HUDEP-2 (cell line): ENCODE measurements around the gene STARD7.
"Not testable (repeated sequence)": the region's sequence is repeated elsewhere in the genome, so short reads cannot be mapped to it uniquely, and the experiment has no call there.

Experiments
- DNase-seq, 76 experiments: peaks; one replicate each; lab custom pipeline; 2025; ENCODE audit not compliant: unreplicated experiment in 76 of 76; lab: John Stamatoyannopoulos, UW

The STARD7 gene

DNA sequence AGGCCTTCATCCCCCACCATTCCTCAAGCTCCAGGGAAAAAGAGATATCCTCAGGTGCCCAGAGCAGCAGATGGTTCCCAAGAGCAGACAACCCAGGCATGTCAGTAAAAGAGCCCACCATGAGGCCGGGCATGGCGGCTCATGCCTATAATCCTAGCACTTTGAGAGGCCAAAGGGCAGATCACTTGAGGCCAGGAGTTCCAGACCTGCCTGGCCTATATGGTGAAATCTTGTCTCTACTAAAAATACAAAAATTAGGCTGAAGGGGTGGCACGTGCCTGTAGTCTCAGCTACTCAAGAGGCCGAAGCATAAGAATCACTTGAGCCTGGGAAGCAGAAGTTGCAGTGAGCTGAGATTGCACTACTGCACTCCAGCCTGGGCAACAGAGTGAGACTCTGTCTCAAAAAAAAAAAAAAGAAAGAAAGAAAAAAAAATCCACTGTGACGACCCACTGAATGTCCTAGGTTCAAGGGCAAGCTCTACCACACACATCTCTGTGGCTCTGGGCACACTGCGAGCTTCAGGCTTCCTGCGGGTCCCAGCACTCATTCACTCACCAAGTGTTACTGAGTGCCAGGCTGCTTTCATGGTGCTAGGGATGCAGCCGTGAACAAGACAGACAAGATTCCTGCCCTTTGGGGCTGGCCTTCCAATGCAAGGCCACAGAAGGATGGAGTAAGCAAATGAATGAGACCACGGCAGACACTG, 56.9 kb downstream of the STARD7 start:
- DNase-seq, result no peak

DNA sequence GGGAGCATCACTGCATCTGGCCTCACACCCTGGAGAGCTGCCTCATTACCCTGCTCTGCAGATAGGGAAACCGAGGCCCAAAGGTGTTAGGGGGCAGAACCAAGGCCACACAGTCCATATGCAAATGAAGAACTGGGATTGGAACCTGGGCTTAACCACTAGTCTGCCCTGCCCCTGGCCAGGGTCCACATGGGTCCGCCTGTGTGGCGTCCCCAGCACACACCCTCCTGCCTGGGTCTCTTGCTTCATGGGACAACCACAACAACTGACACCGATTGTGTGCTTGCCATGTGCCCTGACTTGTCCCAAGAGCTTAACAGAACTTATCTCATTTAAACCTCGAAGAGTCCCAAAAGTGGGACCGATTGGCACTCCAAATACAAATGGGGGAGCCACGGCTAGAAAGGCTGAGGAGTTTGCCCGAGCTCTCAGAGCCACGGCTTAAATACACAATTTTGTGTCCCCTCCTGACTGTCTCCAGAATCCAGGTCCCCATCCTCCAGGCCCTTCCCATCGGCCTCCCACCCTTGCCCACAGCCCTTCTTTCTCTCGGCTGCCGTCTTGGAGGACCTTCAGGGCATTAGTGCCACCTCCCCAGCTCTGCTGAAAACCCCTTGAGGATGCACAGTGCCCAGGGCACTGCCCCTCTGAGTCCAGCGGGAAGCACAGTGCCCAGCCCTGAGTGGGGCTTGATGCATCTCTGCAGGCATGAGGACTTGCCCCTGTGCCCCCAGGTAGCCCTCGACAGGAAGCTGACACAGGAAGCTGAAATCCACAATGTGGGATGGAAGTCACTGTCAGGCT, 57.6 kb downstream of the STARD7 start:
- no peak for DNase-seq

DNA sequence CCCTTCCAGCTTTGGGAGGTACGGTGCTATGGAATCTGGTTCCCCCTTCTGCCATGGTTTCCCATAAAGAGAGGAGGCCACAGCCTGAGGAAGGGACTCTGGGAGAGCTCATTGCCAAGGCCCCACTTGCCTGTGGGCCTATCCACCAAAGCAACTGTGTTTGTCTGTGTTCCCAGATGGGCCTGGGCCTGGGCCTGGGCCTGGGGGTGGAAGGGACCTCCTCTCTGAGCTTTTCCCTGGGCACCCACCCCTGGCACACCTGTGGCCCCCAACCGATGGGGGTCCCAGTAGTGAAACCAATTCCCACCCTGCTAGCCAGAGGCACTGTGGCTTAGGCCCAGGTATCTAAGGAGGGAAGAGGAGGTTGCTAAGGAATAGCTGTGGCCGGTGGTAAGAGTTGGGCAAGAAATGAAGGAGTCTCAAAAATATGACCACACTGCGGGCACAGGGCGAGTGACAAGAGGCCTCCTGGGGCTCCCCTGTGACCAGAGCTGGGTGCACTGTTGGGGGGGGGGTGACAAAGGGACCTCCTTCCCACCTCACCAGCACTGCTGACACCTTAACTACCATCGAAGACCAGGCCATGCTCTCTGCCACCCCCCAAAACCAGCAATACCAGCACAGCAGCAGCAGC, 58.5 kb downstream of the STARD7 start:
- no peak for DNase-seq

DNA sequence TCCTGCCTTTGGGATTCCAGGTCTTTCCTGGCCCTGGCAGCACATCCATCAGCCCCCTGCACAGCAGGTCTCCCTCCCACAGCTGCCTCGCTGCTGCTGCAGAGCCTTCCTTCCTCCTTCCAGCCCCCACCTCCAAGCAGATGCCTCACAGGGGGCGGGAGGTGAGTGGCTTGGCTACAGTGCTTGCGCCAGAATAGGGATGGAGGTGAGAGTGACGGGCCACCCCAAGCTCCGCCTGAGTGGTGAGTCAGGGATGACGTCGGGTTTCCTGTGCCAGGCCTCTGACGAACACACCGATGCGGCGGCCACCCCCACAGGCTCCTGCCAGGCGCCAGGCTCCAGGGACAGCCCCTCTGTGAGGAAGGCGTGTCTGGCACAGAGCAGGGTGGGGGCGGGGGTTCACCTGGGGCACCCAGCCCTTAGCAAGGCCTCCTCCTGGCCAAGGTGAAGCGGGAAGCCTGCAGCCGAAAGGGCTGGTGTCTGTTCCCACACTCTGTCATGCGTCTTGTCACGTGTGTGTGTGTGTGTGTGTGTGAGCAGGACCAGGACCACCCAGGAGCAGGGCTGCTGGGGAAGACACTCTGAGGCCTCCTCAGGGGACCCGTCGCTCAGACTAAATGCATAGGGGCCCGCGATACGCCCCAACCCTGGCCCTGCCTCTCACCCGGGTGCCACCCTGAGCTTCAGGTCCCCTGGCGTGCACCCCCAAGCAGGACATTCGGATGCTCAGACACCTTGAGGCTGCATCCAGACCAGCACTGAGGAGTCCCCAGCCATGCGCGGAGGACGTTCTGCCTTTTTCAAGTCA, 60.0 kb downstream of the STARD7 start:
- peak in 60 of 76 experiments; percentile 2 to 76 (median 46) for DNase-seq

DNA sequence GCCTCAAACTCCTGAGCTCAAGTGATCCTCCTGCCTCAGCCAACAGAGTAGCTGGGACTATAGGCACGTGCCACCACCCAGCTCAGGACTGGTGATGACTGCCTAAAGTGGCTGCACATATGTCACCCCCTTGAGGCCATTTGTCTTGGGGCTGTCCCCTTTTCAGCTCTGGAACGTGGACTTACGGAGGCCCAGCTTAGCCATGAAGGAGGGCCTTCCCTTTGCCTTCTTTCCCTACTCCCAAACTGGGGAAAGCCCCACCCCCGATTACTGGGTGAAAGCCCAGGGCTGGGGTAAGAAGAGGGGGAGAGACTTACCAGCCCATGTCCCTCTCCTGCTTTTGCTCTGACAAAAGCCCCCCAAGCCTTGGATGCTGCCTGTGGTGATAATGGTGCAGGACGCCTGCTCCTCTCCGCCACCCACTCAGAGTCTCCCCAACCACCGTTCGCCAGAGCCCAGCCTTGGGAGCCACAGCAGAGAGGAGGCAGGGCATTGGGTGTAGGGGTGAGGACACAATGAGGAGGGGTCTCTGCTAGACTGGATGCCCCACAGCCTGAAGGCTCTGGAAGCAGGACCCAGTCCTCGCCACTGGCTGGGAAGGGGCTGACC, 60.9 kb downstream of the STARD7 start:
- peak in 13 of 76 experiments; percentile 8 to 46 (median 20) for DNase-seq

DNA sequence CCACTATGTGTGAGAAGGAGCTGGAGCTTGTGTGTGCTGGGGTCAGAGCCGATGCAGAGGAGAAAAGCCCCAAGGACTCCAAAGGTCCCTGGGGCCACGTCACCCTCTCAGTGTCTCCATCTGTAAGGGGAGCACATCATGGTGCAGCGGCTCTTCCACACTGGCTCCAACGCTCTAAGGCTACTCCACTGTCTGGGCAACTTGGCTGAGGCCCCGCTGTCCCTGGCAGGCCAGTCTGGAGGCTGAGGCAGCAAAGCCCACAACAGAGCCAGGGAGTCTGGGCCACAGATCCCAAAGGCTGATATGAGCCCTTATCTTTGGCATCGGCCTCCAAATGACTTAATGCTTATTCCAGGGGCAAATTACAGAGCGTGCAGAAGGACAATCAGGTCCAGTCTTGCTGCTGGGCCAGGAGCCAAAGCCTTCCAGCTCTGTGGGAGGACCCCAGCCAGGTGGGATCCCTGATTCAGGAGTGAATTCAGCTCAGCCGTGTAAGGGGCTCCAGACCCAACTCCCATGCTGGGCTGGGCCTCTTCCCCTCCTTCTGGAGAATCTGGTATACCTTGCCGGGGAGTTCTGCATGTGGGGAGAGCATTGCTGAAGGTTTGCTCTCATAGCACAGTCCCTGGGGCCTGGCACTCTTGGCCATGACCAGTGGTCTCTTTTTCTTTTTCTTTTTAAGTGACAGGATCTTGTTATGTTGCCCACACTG, 61.6 kb downstream of the STARD7 start:
- DNase-seq, result peak in 3 of 76 experiments; percentile 19 to 40 (median 23)

DNA sequence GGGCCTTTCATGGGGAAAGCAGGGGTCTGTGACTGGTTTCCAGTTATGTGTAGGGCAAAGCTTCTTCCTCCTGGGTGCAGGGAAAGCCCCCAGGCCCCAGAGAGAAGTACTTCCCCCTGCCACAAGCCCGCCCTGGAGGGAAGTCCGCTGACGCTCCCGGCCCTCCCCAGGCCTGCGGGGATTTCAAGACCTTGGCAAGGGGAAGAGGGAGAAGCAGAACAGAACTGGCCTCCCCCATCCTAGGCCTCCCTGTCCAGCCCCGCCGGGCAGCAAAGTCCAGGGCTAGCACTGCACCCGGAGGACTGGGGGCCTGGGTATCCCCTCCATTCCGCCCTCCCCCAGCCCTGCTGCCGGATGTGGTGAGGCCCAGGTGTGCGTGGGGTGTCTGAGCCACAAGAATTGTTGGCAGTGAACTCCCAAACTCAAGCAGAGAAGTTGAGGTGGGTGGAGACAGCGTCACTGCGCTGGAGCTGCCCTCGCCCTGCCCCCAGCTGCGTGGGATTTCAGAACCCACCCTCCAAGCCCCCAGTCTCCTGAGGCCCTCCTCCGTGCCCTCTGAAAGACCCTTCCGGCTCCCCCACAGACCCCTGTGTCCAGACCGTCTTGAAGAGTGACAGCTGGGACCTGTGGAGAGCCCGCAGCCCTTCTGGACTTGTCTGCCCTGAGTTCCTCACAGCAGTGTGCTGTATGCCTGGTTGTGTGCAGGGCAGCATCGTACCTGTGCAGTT, 62.3 kb downstream of the STARD7 start:
- DNase-seq, result peak in 28 of 76 experiments; percentile 13 to 68 (median 28)

DNA sequence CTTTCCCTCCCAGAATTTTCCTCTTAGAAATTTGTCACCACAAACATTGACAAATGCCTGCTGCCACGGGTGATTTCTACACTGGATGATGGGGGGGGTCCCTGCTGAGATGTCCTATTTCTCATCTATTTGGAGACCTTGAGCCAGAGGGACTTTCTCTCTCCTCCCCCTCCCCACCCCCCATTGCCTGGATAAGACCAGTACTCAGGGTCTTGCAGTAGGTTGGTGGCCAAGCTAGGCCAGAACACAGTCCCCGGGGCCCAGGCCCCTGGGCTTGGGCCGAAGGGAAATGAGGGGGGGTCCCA, 62.8 kb downstream of the STARD7 start:
- DNase-seq, result no peak

DNA sequence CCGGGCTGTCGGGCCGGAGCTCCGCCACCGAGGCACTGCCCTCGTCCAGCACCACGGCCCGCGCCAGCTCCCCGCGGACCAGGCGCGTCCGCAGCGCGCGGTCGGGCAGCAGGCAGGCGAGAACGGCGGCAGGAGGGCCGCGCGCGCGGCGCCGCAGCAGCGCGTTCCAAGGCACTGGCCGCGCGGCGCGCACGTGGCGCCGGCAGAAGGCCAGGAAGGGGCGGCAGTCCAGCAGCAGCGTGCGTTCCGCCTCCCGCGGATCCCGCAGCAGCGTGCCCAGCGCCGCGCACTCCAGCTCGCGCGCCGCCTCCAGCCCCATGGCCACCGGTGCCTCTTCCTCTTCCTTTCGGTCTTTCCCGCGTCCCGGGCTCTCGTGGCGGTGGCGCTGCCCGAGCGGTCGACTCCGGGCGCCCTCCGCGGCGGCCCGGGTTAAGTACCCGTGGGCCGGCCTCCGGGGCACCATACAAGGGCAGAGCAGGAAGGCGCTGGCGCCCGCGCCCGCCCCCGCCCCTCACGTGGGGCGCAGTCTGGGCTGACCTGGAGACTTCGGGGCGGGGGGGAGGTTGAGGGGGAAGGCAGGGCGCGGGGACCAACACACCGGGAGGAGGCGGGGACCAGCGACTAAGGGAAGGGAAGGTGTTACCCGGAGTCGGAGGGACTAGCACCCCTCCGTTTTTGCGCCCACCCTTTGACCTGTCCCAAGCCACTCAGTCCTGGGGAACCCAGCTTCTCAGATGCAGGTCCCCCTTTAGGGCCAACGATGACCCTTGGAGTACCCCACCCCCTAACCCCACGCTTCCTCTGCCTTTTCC, 63.4 kb downstream of the STARD7 start, which contains the start of gene DUSP2:
TSS of gene DUSP2 (minus strand) at position 405 of the 812 bp plus-strand sequence. CDS start at position 319, 86 bp downstream.
- peak in 74 of 76 experiments; percentile 9 to 88 (median 75) for DNase-seq

DNA sequence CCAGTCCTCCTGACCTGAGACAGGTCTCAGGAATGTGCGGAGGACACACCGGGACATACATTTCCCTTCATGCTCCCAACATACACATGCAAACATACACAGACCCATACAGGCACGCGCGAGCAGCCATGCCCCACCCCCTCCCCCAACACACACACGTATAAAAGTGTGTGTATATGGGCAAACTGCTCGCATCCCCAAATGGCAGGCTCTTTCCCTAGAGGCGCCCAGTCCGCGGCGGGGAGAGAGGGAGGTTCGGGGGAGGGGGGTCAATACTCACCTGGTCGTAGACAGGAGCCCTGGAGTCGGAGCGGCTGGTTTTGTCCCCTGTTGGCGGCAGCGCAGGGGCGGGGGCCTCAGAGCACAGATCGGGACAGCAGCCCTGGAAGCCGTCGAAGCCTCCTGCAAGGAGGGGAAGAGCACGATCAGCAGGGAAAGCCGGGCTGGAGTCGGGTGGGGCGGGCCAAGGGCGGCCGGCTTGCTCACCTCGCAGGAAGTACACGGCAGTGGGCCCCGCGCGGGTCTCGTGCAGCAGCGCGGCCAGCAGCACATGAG, 64.1 kb downstream of the STARD7 start:
- DNase-seq, result peak in 15 of 76 experiments; percentile 10 to 54 (median 38)

DNA sequence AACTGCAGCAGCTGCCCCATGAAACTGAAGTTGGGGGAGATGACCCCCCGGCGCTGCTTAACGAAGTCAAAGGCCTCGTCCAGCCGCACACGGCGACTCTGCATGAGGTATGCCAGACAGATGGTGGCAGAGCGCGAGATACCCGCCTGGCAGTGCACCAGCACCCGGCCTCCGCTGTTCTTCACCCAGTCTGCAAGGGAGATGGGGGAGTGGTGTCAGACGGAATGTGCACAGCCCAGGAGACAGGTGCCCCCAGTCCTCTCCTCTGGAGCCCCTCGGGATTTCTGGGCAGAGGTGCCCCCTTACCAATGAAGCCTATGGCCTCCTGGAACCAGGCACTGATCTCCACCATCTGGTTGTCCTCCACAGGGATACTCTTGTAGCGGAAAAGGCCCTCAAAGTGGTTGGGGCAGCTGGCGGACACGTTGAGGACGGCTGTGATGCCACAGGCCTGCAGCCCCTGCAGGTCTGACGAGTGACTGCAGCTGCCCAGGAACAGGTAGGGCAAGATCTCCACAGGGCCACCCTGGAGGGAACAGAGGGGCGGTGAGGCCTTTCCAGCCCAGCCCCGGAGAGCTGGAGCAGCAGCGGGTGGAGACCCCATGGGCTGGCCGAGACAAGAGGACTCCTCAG, 64.7 kb downstream of the STARD7 start:
- peak in 22 of 76 experiments; percentile 11 to 54 (median 24) for DNase-seq

DNA sequence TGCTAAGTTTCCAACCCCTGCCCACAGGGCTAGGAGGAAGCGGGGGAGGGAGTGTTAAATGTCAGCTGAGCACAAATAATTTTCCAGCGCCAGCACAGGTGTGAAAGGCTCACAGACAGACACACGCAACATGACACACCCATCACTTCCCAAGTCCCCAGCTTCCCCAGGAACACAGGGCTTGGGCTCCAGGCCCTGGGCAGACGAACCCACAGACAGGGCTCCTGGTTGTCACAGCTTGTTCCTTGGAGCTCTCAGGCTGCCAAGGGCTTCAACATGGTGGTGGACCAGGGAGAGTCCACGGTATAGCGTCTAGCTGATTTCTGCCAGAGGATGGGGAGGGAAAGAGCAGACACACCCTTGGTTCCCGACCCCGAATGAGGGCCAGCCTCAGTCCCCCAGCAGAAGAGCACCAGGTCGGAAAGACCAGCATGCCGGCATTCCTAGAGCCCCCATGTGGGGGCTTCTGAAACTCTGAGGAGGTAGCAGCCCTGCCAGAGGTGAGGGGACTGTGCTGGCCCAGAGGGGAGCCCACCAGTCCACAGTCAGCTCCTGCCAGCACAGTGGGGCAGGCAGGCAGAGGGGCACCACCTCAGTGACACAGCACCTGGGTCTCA, 65.3 kb downstream of the STARD7 start:
- DNase-seq, result no peak

DNA sequence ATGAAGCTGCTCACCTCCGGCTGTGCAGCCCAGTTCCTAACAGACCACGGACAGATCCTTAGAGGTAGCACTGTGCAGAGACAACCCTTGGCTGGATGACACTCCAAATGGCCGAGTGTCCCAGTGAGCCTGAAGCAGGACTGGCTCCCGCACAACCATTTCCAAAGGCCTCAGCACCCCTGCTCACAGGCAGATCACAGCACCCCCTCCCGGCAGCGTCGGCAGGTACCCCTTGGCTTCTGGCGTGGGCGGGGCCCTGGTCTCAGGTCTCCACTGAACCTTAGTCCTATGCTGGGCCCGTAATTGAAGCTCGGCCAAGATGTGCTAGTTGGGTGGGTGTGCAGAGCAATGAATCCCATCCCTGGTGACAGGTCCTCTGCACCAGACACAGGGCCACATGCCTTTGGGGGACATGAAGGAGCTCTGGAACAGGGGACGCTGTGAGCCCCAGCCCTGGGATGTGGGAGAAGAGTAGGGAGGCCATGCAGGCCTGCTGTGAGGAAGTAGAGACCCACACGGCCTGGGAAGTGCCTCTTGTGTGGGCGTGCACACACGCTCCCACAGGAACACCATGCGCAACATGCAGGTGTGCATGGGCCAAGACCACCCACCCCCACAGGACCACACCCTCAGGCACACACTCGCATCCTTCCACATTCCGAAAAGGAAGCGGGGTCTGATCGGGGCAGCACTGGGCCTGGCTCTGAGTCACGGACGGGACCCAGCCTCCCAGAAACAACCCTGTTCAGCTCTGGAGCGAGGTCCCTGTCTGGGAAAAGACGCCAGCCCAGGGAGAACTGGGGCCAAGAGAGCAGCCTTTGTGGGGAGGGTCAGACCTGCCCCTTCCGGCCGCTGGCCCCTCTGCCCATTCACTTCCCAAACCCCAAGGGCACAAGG, 66.2 kb downstream of the STARD7 start:
- peak in 7 of 76 experiments; percentile 19 to 58 (median 34) for DNase-seq

DNA sequence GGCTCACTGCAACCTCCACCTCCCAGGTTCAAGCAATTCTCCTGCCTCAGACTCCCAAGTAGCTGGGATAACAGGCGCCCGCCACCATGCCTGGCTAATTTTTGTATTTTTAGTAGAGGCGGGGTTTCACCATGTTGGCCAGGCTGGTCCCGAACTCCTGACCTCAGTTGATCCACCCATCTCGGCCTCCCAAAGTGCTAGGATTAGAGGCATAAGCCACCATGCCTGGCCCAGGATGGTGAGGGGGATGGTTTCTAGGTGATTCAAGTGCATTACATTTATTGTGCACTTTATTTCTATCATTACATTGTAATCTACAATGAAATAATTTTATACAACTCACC, 67.0 kb downstream of the STARD7 start:
- DNase-seq, result not testable (repeated sequence)

DNA sequence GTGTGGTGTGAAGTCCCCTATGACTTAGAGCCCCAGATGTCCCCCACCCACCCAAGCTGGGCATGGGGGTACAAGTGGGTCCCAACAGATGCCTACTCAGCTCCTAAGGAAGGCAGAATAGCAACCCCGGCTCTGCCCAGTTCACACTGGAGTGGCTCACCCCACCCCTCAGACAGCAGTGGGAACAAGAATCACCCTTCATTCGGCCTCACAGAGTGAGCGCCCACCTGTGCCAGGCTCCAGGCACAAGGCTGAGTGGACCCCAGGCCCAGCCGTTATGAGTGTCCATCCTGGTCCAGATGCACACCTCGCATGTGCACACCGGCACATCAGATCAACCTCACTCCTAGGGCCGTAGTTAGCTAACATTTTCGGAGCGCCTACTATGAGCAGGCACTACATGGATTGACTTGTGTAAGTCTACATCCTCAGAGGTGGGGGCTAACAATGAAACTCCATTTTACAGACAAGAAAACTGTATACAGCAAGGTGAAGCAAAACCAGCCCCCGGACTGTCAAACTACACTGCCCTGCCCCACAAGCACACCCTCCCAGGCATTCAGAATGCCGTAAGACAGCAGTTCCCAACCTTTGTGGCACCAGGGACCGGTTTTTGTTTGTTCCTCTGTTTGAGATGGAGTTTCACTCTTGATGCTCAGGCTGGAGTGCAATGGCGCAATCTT, 67.5 kb downstream of the STARD7 start:
- no peak for DNase-seq
